Measurements from ENCODE around the gene ZFHX3. TPM values are rescaled to one million over a fixed set of nuclear protein-coding genes. Genes with fewer than 3 reads are reported as not detected.
A peak's percentile ranks its signal among the peaks of the same experiment; 100 is the strongest.

The ZFHX3 gene
- total RNA-seq, 4 donors from 2014 or later = 9.1 to 34.0 (median 12.0) TPM

GRCh38 chr16:72791786-72792185, 256.1 kb downstream of the ZFHX3 start:
- no peaks in the 10 kb centered on the region for H3K9me3 ChIP-seq
- H3K27me3 ChIP-seq = no peaks in the 10 kb centered on the region
- TF ChIP-seq POLR2A (IDR thresholded peaks at IDR 0.05) (no peak), CTCF (IDR thresholded peaks at IDR 0.05) (no peak)
- H3K4me3 ChIP-seq = no peak overlapping the region
- no peaks in the 10 kb centered on the region for H3K4me1 ChIP-seq
- H3K27ac ChIP-seq = no peak overlapping the region
- intact Hi-C loops (cut with DNase I; ENCODE audit: low total_unique reads) = no loop called here
- no peaks in the 10 kb centered on the region for H3K36me3 ChIP-seq
- no peak for DNase-seq

GRCh38 chr16:72789921-72790320, 258.0 kb downstream of the ZFHX3 start:
- H3K36me3 ChIP-seq = no peaks in the 10 kb centered on the region

GRCh38 chr16:72789465-72789864, 258.5 kb downstream of the ZFHX3 start:
- no peak overlapping the region for H3K27ac ChIP-seq
- no peak overlapping the region for H3K4me3 ChIP-seq
- no peaks in the 10 kb centered on the region for H3K9me3 ChIP-seq
- intact Hi-C loops (cut with DNase I; ENCODE audit: low total_unique reads) = no loop called here
- H3K27me3 ChIP-seq = no peaks in the 10 kb centered on the region
- no peaks in the 10 kb centered on the region for H3K36me3 ChIP-seq
- no peak for TF ChIP-seq POLR2A (IDR thresholded peaks at IDR 0.05)
- no peak for TF ChIP-seq CTCF (IDR thresholded peaks at IDR 0.05)
- no peak for DNase-seq
- H3K4me1 ChIP-seq = no peaks in the 10 kb centered on the region

More at GRCh38 chr16:72789921-72790320, 258.0 kb downstream of the ZFHX3 start:
- Histone ChIP-seq H3K4me3 (no peak overlapping the region), H3K27ac (no peak overlapping the region), H3K27me3 (no peaks in the 10 kb centered on the region), H3K9me3 (no peaks in the 10 kb centered on the region), H3K4me1 (no peaks in the 10 kb centered on the region)
- DNase-seq = no peak
- TF ChIP-seq CTCF (IDR thresholded peaks at IDR 0.05) = no peak
- TF ChIP-seq POLR2A (IDR thresholded peaks at IDR 0.05) = no peak
- intact Hi-C loops (cut with DNase I; ENCODE audit: low total_unique reads) = no loop called here

- Histone ChIP-seq H3K4me3 (peak overlapping the region; percentile 53), H3K36me3 (no peaks in the 10 kb centered on the region), H3K4me1 (no peaks in the 10 kb centered on the region), H3K27me3 (no peaks in the 10 kb centered on the region), H3K9me3 (no peaks in the 10 kb centered on the region), H3K27ac (peak overlapping the region; percentile 79 to 85)
- intact Hi-C loops (cut with DNase I; ENCODE audit: low total_unique reads) = no loop called here
- no peak for DNase-seq
- TF ChIP-seq POLR2A (IDR thresholded peaks at IDR 0.05) = no peak
Observed at GRCh38 chr16:72788269-72788809, 259.6 kb downstream of the ZFHX3 start.

- intact Hi-C loops (cut with DNase I; ENCODE audit: low total_unique reads) = no loop called here
- H3K9me3 ChIP-seq = no peaks in the 10 kb centered on the region
- peak; percentile 74 to 80 for DNase-seq
- H3K4me3 ChIP-seq = peak overlapping the region; percentile 53
- H3K4me1 ChIP-seq = no peaks in the 10 kb centered on the region
- no peaks in the 10 kb centered on the region for H3K36me3 ChIP-seq
- TF ChIP-seq CTCF (IDR thresholded peaks at IDR 0.05) (peak in 1 of 4 experiments; percentile 8), POLR2A (IDR thresholded peaks at IDR 0.05) (peak; percentile 24 to 38)
- no peaks in the 10 kb centered on the region for H3K27me3 ChIP-seq
- H3K27ac ChIP-seq = peak overlapping the region; percentile 79 to 85
Observed at GRCh38 chr16:72787514-72788268, 260.2 kb downstream of the ZFHX3 start.

Data from uterus (tissue), 4 donors.